ENCODE data around the gene SNCB. TPM values are rescaled to one million over a fixed set of nuclear protein-coding genes. Genes with fewer than 3 reads are reported as not detected.

The SNCB gene
- polyA plus RNA-seq, 12 donors = 0.14 to 0.44 (median 0.40) TPM; not detected in 9

DNA sequence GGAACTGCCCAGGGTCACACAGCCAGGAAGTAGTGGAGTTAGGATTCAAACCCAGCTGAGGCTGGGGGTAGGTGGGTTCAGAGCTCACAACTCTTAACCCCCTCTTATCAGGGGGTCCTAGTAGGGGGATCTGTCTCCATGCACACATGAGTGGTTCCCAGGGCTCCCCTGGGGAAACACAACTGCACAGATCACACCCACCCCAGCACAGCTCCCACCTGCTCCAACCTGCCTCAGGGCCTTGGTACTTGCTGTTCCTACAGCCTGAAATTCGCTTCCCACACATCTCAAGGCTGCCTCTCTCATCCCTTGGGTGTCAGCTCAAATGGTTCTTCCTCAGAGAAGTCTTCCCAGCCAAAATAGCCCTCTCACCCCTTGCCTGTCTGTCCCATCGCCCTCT is 4.8 kb downstream of the SNCB start:
- no peak for DNase-seq

GRCh38 chr5:176624938-176625337 is 5.4 kb downstream of the SNCB start:
- DNase-seq = no peak

GRCh38 chr5:176624142-176624541 is 6.2 kb downstream of the SNCB start:
- no peak for DNase-seq

DNA sequence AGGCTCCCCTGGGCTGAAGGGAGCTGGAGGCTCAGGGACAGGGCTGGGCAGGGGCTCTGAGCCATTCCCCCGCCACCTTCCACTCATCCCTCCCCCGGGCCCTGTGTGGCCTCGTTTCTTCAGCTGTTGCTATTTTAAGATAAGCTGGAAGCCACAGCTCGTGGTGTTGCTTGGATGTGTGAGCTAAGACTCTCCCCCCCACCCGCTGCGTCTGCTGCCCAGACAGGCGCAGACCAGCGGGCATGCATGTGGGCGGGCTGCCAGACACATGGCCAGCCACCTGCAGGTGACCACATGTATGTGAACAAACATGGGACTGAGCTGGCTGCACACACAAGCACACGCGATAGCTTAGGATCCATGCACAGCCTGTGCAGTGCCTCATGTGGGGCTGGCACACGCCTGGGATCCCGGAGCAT is 8.7 kb downstream of the SNCB start:
- no peak for DNase-seq

GRCh38 chr5:176620333-176620981 is 9.9 kb downstream of the SNCB start:
- DNase-seq = no peak

DNA sequence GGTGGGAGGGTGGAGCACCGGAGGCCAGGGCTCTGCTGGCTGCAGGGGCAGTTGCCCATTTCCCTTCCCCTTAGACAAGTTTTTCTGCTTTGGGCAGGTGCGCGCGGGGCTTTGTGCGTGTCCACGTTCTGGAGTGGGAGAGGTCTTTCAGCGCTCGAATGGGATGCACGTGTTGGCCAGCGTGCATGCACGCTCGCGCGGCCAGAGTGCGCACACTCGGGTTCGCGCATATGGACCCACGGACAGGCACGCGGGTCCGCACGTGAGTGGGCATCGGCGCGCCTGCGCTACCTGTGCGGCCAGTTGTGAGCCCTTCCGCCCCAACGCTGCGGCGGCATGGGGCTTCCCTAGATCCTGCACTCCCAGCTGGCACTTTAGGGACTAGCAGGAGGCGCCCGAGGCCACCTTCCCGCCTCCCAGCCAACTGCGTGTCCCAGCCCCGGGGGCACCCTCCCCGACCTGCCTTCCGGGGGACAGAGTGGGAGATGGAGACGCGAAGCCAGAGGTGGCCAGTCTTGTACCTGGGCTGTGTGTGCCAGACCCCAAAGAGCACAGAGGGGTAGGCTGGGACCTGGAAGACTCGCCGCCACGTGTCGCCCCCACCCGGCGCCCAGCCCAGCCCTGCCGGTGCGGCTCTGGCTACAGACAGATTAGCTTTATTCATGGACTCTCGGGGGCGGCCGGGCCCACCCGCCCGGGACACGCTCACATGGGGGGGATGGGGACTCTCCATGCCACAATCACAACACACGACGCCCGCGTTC is 10.6 kb downstream of the SNCB start:
- no peak for DNase-seq

GRCh38 chr5:176619203-176619568 is 11.1 kb downstream of the SNCB start:
- peak; percentile 39 for DNase-seq

DNA sequence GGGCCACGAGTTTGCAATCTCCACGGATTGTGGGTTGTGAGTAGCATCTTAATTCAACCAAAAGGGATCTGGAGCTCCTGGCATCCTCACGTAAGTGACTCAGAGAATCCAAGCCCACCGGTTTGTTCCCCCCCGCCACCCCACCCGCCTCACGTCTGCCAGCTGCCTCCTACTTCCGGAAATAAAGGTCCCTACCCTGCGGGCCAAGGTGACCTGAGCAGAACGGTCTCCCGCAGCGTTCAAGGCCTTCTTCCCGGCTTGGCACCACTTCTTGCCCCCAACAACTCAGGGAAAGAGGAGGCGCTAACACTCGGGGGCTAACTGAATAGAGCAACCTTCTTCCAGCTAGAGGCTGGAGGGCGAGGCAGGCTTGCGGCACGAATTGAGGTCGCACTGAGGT is 11.6 kb downstream of the SNCB start:
- no peak for DNase-seq

GRCh38 chr5:176616511-176616910 is 13.8 kb downstream of the SNCB start:
- DNase-seq = no peak

GRCh38 chr5:176614805-176615478 is 15.4 kb downstream of the SNCB start:
- no peak for DNase-seq

DNA sequence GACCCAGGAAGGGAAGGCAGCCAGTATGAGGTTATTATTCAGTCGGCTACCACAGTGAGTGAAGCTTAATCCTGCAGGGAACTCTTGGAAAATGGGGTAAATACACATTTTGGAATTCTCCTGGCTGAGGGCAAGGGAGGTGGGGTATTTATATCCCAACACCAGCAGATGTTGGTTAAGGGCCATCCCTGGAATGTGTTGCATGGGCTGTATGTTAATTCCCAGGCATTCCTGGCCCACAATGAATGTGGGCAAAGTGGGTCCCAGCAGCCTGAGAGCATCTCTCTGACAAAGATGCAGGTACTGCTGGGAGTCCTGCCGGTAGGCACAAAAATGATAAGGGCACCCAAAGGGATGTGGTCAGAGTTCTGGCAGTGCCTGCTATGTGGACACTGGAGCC is 17.5 kb downstream of the SNCB start:
- DNase-seq = no peak

GRCh38 chr5:176612008-176612407 is 18.3 kb downstream of the SNCB start:
- no peak for DNase-seq

DNA sequence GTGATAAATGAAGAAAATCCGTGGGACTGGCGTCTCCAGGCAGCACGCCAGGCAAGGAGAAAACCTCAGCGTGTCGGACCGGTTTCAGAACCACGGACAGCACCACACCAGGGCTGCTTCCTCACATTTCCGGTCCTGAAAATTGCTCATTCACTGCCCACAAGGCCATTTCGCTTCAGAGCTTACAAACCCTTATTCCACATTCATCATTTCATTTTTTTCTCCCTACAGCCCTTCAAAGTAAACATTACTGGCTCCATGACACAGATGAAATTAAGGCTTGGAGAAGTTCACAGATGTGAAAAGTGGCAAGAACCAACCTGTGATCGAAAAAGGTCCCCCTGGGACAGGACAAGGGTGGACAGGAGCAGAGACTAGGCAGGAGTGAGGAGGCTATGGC is 18.9 kb downstream of the SNCB start:
- DNase-seq = peak; percentile 85

- DNase-seq = no peak
These were observed 19.9 kb downstream of the SNCB start for GRCh38 chr5:176610435-176610773.

GRCh38 chr5:176609724-176610434 is 20.5 kb downstream of the SNCB start, which contains the start of gene GPRIN1:
GPRIN1 (minus strand) TSS chr5:176610156; CDS start chr5:176599834, 10,322 bp downstream.
- peak; percentile 38 for DNase-seq

- DNase-seq = no peak
These were observed 21.2 kb downstream of the SNCB start for GRCh38 chr5:176608937-176609723.

- no peak for DNase-seq
These were observed 22.1 kb downstream of the SNCB start for GRCh38 chr5:176608142-176608705.

DNA sequence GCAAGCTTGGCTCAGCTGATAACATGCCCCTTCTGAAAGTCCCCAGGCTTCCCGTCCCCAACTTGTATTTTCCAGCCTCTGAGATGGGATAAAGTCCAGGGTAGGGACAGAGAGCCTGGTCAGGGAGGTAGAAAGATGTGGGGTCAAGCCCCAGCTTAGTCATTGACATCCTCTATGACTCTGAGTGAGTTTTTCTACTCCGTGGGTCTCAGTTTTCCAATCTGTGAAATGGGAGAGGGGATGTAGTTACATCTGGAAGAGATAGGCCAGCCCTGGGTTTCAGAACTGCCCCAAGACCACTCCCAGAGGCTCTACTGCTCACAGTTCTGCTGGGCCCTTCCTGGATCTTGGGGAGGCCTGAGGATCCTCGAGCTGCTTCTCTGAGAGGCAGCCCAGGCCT is 23.5 kb downstream of the SNCB start:
- no peak for DNase-seq

DNA sequence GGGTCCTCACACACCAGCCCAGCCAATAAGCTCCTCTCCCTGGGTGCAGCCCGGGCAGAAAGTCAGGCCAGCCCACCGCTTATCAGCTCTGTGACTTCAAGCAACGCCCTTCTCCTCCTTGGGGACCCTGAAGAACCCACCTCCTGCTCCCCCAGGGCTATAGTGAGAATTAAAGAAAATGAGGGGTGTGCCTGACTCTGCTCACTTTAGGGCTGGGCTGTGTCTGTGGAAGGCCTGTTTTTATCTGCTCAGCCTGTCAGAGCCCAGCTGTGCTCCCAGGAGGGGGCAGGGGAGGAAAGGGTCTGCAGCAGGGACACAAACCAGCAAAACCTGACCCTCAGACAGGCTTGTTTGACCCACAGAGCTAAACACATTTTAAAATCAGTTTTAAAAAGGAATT is 24.3 kb downstream of the SNCB start:
- DNase-seq = no peak

DNA sequence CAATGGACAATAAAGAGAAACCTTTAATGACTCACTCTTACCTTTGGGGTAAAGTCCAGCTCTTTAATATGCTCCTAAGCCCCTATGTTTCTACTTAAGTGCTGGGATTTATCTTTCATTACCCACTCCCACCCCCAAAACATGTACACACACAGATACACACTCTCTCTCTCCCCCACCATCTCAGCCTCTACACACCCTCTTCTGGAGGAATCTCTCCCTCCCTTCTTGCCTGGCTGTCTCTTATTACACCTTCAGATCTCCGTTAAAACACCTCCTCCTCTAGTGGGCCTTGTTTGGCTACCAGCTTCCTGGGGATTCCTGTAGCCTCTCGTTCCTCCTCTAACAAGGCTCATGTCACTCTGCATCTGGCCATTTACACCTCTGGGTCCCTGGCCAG is 27.2 kb downstream of the SNCB start:
- no peak for DNase-seq

DNA sequence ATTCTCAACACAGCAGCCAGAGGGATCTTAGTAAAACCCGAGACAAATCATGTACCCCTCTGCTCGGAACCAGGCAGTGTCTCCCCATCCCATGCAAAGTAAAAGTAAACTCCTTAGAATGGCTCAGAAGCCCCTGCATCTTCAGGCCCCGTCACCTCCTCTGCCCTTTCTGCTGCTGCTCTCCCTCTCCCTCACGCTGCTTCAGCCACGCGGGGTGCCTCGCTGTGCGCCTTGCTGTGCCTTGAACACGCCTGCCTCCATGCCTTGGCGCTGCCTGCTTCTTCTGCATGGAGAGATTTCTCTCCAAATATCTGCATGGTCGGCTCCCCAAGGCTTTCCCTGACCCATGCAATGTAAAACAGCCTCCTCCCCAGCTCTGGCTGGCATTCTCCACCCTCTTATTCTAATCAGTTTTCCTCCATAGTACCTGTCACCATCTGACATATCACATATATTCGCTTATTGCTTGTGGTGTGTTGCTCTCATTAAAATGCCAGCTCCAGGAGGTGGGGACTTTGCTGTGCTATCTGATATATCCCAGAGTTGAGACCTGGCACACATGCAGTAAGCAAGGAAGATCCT is 28.3 kb downstream of the SNCB start:
- no peak for DNase-seq

All from muscle of arm (tissue), 12 donors.